HepG2 (cell line): ENCODE measurements around the gene MVP. TPM values are rescaled to one million over a fixed set of nuclear protein-coding genes. Genes with fewer than 3 reads are reported as not detected.
A peak's percentile ranks its signal among the peaks of the same experiment; 100 is the strongest.

Experiments used
- ATF7 ChIP-seq, 2 experiments: fragments of 450-650 bp in 1 of 2; sonication (generic) in 1 of 2; formaldehyde crosslinking in 1 of 2; IDR thresholded peaks; 2 replicates each; pipeline versions ENCODE4 v1.4.0 to v1.6.1; 2016 to 2020; ENCODE audit warnings: antibody characterized with exemption in 1 of 2, mild to moderate bottlenecking in 1 of 2, missing genetic modification reagents in 1 of 2
- BRD4 ChIP-seq: sonication (generic); formaldehyde crosslinking; IDR thresholded peaks from 2 replicates; pipeline ENCODE4 v1.4.0; 2020; ENCODE audit warnings: missing genetic modification reagents
- CEBPG ChIP-seq: IDR thresholded peaks from 2 replicates; pipeline ENCODE4 v1.6.1; 2016
- ETS1 ChIP-seq: sonication (generic); formaldehyde crosslinking; IDR thresholded peaks from 2 replicates; pipeline ENCODE4 v1.4.0; 2020; ENCODE audit warnings: missing genetic modification reagents
- IRF9 ChIP-seq: sonication (generic); formaldehyde crosslinking; IDR thresholded peaks from 2 replicates; pipeline ENCODE4 v1.8.0; 2022; ENCODE audit warnings: missing genetic modification reagents, mild to moderate bottlenecking, borderline replicate concordance
- KDM3A ChIP-seq: IDR thresholded peaks from 2 replicates; pipeline ENCODE4 v1.6.1; 2018; ENCODE audit warnings: low read depth, missing compliant biosample characterization
- KDM6A ChIP-seq: IDR thresholded peaks from 2 replicates; pipeline ENCODE4 v1.6.1; 2016; ENCODE audit warnings: low read depth
- MXD3 ChIP-seq: IDR thresholded peaks from 2 replicates; pipeline ENCODE4 v1.6.1; 2016; ENCODE audit warnings: mild to moderate bottlenecking, missing biosample characterization, missing genetic modification reagents
- PAF1 ChIP-seq: IDR thresholded peaks from 2 replicates; pipeline ENCODE4 v1.6.1; 2016; ENCODE audit warnings: missing genetic modification reagents, missing compliant biosample characterization
- RBFOX2 ChIP-seq: fragments of 200-400 bp; formaldehyde crosslinking; IDR thresholded peaks from 2 replicates; pipeline ENCODE4 v1.6.1; 2017; ENCODE audit warnings: low read depth, mild to moderate bottlenecking, low read length
- SMC3 ChIP-seq: IDR thresholded peaks from 2 replicates; pipeline ENCODE4 v1.6.1; 2011; ENCODE audit warnings: low read length, improper control_type of control experiment
- SP5 ChIP-seq: IDR thresholded peaks from 2 replicates; pipeline ENCODE4 v1.6.1; 2016; ENCODE audit warnings: low read depth, borderline replicate concordance
- SRSF1 ChIP-seq: fragments of 200-400 bp; formaldehyde crosslinking; optimal IDR thresholded peaks from 2 replicates; pipeline ENCODE3; 2017; ENCODE audit warnings: mild to moderate bottlenecking, low read depth, low read length, moderate library complexity
- SRSF4 ChIP-seq: fragments of 200-400 bp; formaldehyde crosslinking; IDR thresholded peaks from one replicate; pipeline ENCODE4 v1.6.1; 2018; ENCODE audit warnings: mild to moderate bottlenecking, low read depth, low read length, moderate library complexity; ENCODE audit not compliant: poor library complexity, severe bottlenecking
- TBL1XR1 ChIP-seq: fragments of 150-350 bp; IDR thresholded peaks from 2 replicates; pipeline ENCODE4 v1.6.1; 2014; ENCODE audit warnings: borderline replicate concordance, low read length; ENCODE audit not compliant: partially characterized antibody
- TFAP4 ChIP-seq: sonication (generic); IDR thresholded peaks from 2 replicates; pipeline ENCODE4 v1.6.1; 2016; ENCODE audit warnings: low read depth, borderline replicate concordance
- ZBTB4 ChIP-seq: sonication (generic); formaldehyde crosslinking; IDR thresholded peaks from 2 replicates; pipeline ENCODE4 v1.4.0; 2020; ENCODE audit warnings: missing genetic modification reagents, mild to moderate bottlenecking, borderline replicate concordance
- ZNF143 ChIP-seq: sonication (generic); formaldehyde crosslinking; IDR thresholded peaks from 2 replicates; pipeline ENCODE4 v1.4.0; 2020; ENCODE audit warnings: missing genetic modification reagents
- ZNF580 ChIP-seq: IDR thresholded peaks from 2 replicates; pipeline ENCODE4 v1.6.1; 2016; ENCODE audit warnings: low read depth, borderline replicate concordance
- ZNF629 ChIP-seq: sonication (generic); formaldehyde crosslinking; conservative IDR thresholded peaks from 2 replicates; pipeline ENCODE4 v1.5.0; 2020; ENCODE audit warnings: missing genetic modification reagents
- ZNF790 ChIP-seq: sonication (generic); formaldehyde crosslinking; IDR thresholded peaks from 2 replicates; pipeline ENCODE4 v1.8.0; 2022; ENCODE audit warnings: missing genetic modification reagents, mild to moderate bottlenecking, borderline replicate concordance
- ZNF792 ChIP-seq: IDR thresholded peaks from 2 replicates; pipeline ENCODE4 v1.6.1; 2016
- polyA plus RNA-seq, 8 experiments: library from polyadenylated mRNA; depleted of rRNA in 3 of 8; stranded (reverse) in 7 of 8; unstranded in 1 of 8; fragments of >200 nt; fragmentation: Illumina TruSeq in 4 of 8; extraction: Trizol in 4 of 8; gene quantifications; 2 replicates each; pipeline versions ENCODE4 v1.2.1 to v1.2.3, GENCODE V29; 2011 to 2016; ENCODE audit warnings: low read depth in 4 of 8, missing spikeins in 1 of 8, mixed read lengths in 1 of 8; ENCODE audit not compliant: insufficient read depth in 1 of 8
- total RNA-seq, 5 experiments: library from RNA; depleted of rRNA; stranded (reverse); fragments of >200 nt; fragmentation: Illumina TruSeq; extraction: Trizol; gene quantifications; 2 replicates each; pipeline ENCODE4 v1.2.3, GENCODE V29; 2016; ENCODE audit warnings: low read depth in 1 of 5

The MVP gene
- total and polyA plus RNA-seq, 2 of the 13 experiments (the other 11 are each of a cell fraction or from before 2014, with no cell fraction given): 22.9 to 43.5 TPM

GRCh38 chr16:29805232-29806098 is 14.8 kb upstream of the MVP start (continued):
- TF ChIP-seq ZBTB4 (CRISPR knock-in tag) (peak; percentile 90; the same call in 1 of the 2 replicates), ATF7 (IDR thresholded peaks at IDR 0.05) (no peak), ATF7 (CRISPR knock-in tag; IDR thresholded peaks at IDR 0.05) (no peak; the same call in 1 of the 2 replicates), TFAP4 (peak; percentile 28; the same call in 1 of the 2 replicates), PAF1 (CRISPR knock-in tag) (no peak; the same call in 1 of the 2 replicates), BRD4 (CRISPR knock-in tag) (peak; percentile 94; the same call in 1 of the 2 replicates), CEBPG (CRISPR knock-in tag) (peak; percentile 67), IRF9 (CRISPR knock-in tag) (peak; percentile 98), ETS1 (CRISPR knock-in tag) (0 out of 2 replicates have a peak, but pooled peaks have one; percentile 28), ZNF629 (peak; percentile 44), SMC3 (no peak), ZNF580 (peak; percentile 98), KDM3A (peak; percentile 80; the same call in 1 of the 2 replicates), ZNF143 (CRISPR knock-in tag) (peak; percentile 61), ZNF790 (CRISPR knock-in tag) (no peak), SP5 (CRISPR knock-in tag) (peak; percentile 91), KDM6A (CRISPR knock-in tag) (peak; percentile 42; the same call in 1 of the 2 replicates), RBFOX2 (peak; percentile 98), MXD3 (peak; percentile 82), ZNF792 (CRISPR knock-in tag) (peak; percentile 98), TBL1XR1 (peak; percentile 49), SRSF1 (peak; percentile 97), SRSF4 (no peak)
